ENCODE data around the gene ZNF468.

DNA sequence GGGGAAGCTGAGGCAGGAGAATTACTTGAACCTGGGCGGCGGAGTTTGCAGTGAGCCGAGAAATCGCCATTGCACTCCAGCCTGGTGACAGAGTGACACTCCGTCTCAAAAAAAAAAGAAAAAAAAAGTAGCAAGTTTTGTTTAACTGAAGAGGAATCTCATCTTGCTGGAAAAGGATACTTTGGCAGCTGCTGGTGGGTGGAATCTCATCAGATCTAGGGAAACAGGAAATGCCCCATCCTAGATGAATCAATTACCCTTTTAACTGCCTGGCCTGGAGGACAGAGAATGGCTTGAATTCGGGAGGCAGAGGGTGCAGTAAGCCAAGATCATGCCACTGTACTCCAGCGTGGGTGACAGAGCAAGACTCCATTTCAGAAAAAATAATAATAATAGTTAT is 31.7 kb upstream of the ZNF468 start:
- TF ChIP-seq, protein P1, sequence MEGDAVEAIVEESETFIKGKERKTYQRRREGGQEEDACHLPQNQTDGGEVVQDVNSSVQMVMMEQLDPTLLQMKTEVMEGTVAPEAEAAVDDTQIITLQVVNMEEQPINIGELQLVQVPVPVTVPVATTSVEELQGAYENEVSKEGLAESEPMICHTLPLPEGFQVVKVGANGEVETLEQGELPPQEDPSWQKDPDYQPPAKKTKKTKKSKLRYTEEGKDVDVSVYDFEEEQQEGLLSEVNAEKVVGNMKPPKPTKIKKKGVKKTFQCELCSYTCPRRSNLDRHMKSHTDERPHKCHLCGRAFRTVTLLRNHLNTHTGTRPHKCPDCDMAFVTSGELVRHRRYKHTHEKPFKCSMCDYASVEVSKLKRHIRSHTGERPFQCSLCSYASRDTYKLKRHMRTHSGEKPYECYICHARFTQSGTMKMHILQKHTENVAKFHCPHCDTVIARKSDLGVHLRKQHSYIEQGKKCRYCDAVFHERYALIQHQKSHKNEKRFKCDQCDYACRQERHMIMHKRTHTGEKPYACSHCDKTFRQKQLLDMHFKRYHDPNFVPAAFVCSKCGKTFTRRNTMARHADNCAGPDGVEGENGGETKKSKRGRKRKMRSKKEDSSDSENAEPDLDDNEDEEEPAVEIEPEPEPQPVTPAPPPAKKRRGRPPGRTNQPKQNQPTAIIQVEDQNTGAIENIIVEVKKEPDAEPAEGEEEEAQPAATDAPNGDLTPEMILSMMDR (IDR thresholded peaks at IDR 0.05): no peak
- TF ChIP-seq POLR2A (IDR thresholded peaks at IDR 0.05) (no peak), POLR2AphosphoS5 (IDR thresholded peaks at IDR 0.05; ENCODE audit: insufficient read depth in 1 of 2, low read depth in 1 of 2) (no peak)

Data from vagina (tissue), 2 donors.